ENCODE results near the gene IRF2BP2.

Gene IRF2BP2

GRCh38 chr1:234554698-234555311, 55.2 kb downstream of the IRF2BP2 start:
- no peak for DNase-seq
